GM23248 (cell line): ENCODE results near the gene FOXJ2. TPM values are rescaled to one million over a fixed set of nuclear protein-coding genes. Genes with fewer than 3 reads are reported as not detected.
"Not testable (repeated sequence)": the region's sequence is repeated elsewhere in the genome, so short reads cannot be mapped to it uniquely, and the experiment has no call there.

Experiments
- DNase-seq: peaks from one replicate; pipeline ENCODE4 v3.0.0-alpha.2; 2015
- H2AFZ ChIP-seq: fragments of 200-600 bp; sonication (generic); 2 replicates; pipeline ENCODE4 v1.6.1; 2016; ENCODE audit warnings: antibody characterized with exemption
- H3F3A ChIP-seq: fragments of 200-600 bp; sonication (generic); 2 replicates; pipeline ENCODE4 v1.6.1; 2016; ENCODE audit warnings: mild to moderate bottlenecking, antibody characterized with exemption, mixed run types; ENCODE audit not compliant: insufficient read depth
- H3K27ac ChIP-seq: fragments of 200-600 bp; sonication (generic); 2 replicates; pipeline ENCODE4 v1.5.1; 2016; ENCODE audit warnings: mild to moderate bottlenecking
- H3K27me3 ChIP-seq: fragments of 200-600 bp; sonication (generic); replicated peaks from 2 replicates; pipeline ENCODE4 v1.6.1; 2016; ENCODE audit warnings: mild to moderate bottlenecking; ENCODE audit not compliant: insufficient read depth
- H3K36me3 ChIP-seq: fragments of 200-600 bp; sonication (generic); 2 replicates; pipeline ENCODE4 v1.6.1; 2016; ENCODE audit warnings: low read depth, mild to moderate bottlenecking
- H3K4me1 ChIP-seq: fragments of 200-600 bp; sonication (generic); 2 replicates; pipeline ENCODE4 v1.6.1; 2016; ENCODE audit warnings: mild to moderate bottlenecking; ENCODE audit not compliant: insufficient read depth
- H3K4me2 ChIP-seq: fragments of 200-600 bp; sonication (generic); one replicate; pipeline ENCODE4 v1.6.1; 2016; ENCODE audit warnings: mild to moderate bottlenecking; ENCODE audit not compliant: unreplicated experiment
- H3K4me3 ChIP-seq: fragments of 200-600 bp; sonication (generic); 2 replicates; pipeline ENCODE4 v1.5.1; 2016; ENCODE audit warnings: mild to moderate bottlenecking
- H3K79me2 ChIP-seq: fragments of 200-600 bp; sonication (generic); 2 replicates; pipeline ENCODE4 v1.6.1; 2016; ENCODE audit warnings: mild to moderate bottlenecking; ENCODE audit not compliant: insufficient read depth
- H3K9ac ChIP-seq: fragments of 200-600 bp; sonication (generic); 2 replicates; pipeline ENCODE4 v1.6.1; 2016; ENCODE audit warnings: mild to moderate bottlenecking
- H3K9me2 ChIP-seq: fragments of 200-600 bp; sonication (generic); 2 replicates; pipeline ENCODE4 v1.6.1; 2016; ENCODE audit warnings: mixed run types, mild to moderate bottlenecking, moderate library complexity; ENCODE audit not compliant: insufficient read depth
- H3K9me3 ChIP-seq: fragments of 200-600 bp; sonication (generic); one replicate; pipeline ENCODE4 v1.6.1; 2017; ENCODE audit warnings: low read depth
- H4K20me1 ChIP-seq: fragments of 200-600 bp; sonication (generic); 2 replicates; pipeline ENCODE4 v1.6.0; 2016; ENCODE audit not compliant: insufficient read depth
- EZH2 ChIP-seq: fragments of 200-600 bp; sonication (generic); IDR thresholded peaks from 2 replicates; pipeline ENCODE4 v1.6.1; 2018; ENCODE audit warnings: antibody characterized with exemption, mild to moderate bottlenecking; ENCODE audit not compliant: insufficient read depth, poor library complexity, severe bottlenecking
- EZH2phosphoT487 ChIP-seq: fragments of 200-600 bp; sonication (generic); IDR thresholded peaks from 2 replicates; pipeline ENCODE4 v1.6.1; 2018; ENCODE audit warnings: antibody characterized with exemption, moderate library complexity, mild to moderate bottlenecking, low read depth; ENCODE audit not compliant: insufficient read depth
- WGBS, 2 experiments: methylation state at CpG; one replicate each; pipeline ENCODE4 v1.1.6; 2015 to 2017; ENCODE audit warnings: low lambda C conversion rate in 2 of 2, low coverage in 1 of 2; ENCODE audit errors: missing lambda C conversion rate in 2 of 2; 5-methylcytosine and 5-hydroxymethylcytosine counted together
- in situ Hi-C: fragments of 300-500 bp; cut with MboI; formaldehyde crosslinking; loops from 2 replicates; pipeline ENCODE4 v1.15.0; 2020
- polyA plus RNA-seq: library from polyadenylated mRNA; unstranded; fragments of >200 nt; fragmentation: Nextera tagmentation; extraction: Ambion mirVana; gene quantifications from 2 replicates; pipeline ENCODE4 v1.2.1, GENCODE V29; 2016
- total RNA-seq: library from RNA; depleted of rRNA; stranded (reverse); fragments of >200 nt; shearing (Covaris generic); gene quantifications from 2 replicates; pipeline ENCODE4 v1.2.3, GENCODE V29; 2014

FOXJ2 gene
- total and polyA plus RNA-seq, 2 experiments from 2014 or later = 11.0 to 11.6 TPM

DNA sequence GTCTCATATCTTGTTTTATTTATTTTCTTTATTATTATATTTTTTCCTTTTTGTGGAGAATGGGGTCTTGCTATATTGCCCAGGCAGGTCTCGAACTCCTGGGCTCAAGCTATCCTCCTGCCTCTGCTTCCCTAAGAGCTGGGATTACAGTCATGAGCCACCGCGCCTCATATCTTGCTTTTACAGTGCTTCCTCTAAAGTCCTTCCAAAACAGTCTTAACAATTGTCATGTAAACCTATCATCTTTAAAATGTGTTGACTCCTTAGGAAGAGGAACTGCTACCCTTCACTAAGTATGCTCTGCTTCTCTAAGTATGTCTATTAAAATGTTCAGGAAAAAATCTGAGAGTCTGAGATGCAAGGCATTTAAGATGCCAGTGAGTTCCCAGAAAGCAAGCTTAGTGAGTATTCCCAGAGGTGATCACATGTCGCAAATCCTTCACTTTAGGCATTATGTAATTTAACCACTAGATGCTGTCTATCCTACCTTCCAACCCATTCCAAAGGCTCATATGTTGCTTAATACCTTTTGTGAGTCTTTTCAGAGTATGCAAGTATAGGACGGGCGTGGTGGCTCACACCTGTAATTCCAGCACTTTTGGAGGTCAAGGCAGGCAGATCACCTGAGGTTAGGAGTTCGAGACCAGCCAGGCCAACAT lies 19.7 kb upstream of the FOXJ2 start:
- 75 to 79% methylated on average over 7 of the region's 7 CpGs for WGBS, 2 experiments
- no peaks in the 10 kb centered on the region for H4K20me1 ChIP-seq
- in situ Hi-C loops = no loop called here

DNA sequence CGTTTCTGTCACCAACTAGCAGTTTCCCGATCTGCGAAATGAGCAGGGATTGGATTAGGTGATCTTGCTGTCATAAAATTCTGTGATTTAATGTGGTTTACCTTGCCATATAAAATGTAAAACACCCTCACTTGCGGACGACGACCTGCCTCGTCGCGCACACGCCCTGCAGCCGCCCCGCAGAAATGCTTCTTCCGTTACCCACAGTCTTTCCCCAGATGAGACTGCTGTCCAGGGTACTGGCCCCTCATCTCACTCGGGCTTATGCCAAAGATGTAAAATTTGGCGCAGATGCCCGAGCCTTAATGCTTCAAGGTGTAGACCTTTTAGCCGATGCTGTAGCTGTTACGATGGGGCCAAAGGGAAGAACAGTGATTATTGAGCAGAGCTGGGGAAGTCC lies 17.7 kb upstream of the FOXJ2 start:
- in situ Hi-C loops = no loop called here
- Histone ChIP-seq H3K4me2 (no peak overlapping the region), H3K27ac (no peak overlapping the region), H3K36me3 (no peaks in the 10 kb centered on the region), H3K4me3 (no peak overlapping the region), H4K20me1 (no peaks in the 10 kb centered on the region), H3K9me3 (no peaks in the 10 kb centered on the region), H3F3A (no peaks in the 10 kb centered on the region), H3K9ac (no peak overlapping the region), H3K79me2 (no peaks in the 10 kb centered on the region), H2AFZ (no peak overlapping the region), H3K27me3 (peaks cover 32% of the 10 kb centered on the region), H3K9me2 (no peaks in the 10 kb centered on the region), H3K4me1 (no peaks in the 10 kb centered on the region)
- 29 to 35% methylated on average over 18 of the region's 18 CpGs for WGBS, 2 experiments
- TF ChIP-seq EZH2 = no peak
- no peak for TF ChIP-seq EZH2phosphoT487
- DNase-seq = peak; percentile 36

More for the DNA sequence above, 19.7 kb upstream of the FOXJ2 start:
- no peak for DNase-seq
- TF ChIP-seq EZH2 (no peak), EZH2phosphoT487 (no peak)
- H3F3A ChIP-seq = no peaks in the 10 kb centered on the region
- H3K9me3 ChIP-seq = no peaks in the 10 kb centered on the region
- no peaks in the 10 kb centered on the region for H3K9me2 ChIP-seq
- H3K36me3 ChIP-seq = no peaks in the 10 kb centered on the region
- no peak overlapping the region for H3K9ac ChIP-seq
- H2AFZ ChIP-seq = no peak overlapping the region
- no peak overlapping the region for H3K4me2 ChIP-seq
- no peak overlapping the region for H3K27ac ChIP-seq
- H3K79me2 ChIP-seq = no peaks in the 10 kb centered on the region
- H3K27me3 ChIP-seq = peaks cover 16% of the 10 kb centered on the region
- H3K4me3 ChIP-seq = no peak overlapping the region
- H3K4me1 ChIP-seq = no peaks in the 10 kb centered on the region

DNA sequence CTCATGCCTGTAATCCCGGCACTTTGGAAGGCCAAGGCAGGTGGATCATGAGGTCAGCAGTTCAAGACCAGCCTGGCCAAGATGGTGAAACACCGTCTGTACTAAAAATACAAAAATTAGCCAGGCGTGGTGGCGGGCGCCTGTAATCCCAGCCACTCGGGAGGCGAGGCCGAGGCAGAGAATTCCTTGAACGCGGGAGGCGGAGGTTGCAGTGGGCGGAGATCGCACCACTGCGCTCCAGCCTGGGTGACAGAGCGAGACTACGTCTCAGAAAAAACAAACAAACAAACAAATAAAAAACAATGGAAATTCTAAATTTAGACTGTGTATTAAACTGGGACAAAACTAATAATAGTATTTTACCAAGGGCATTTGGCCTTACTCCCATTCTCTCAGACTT lies 14.3 kb upstream of the FOXJ2 start:
- H3K9me3 ChIP-seq, DNase-seq, H3K9me2 ChIP-seq, H3K36me3 ChIP-seq, H3K27ac ChIP-seq, H3K79me2 ChIP-seq, H3K9ac ChIP-seq, H3K4me1 ChIP-seq, H4K20me1 ChIP-seq, in situ Hi-C loops, H3F3A ChIP-seq: not testable (repeated sequence)
- WGBS, 2 experiments = 25 to 27% methylated on average over 16 of the region's 16 CpGs
- Histone ChIP-seq H3K27me3 (peaks cover 32% of the 10 kb centered on the region), H2AFZ (peak overlapping the region; percentile 54; the same call in 1 of the 2 replicates), H3K4me2 (peak overlapping the region; percentile 56), H3K4me3 (peak overlapping the region; percentile 52)

DNA sequence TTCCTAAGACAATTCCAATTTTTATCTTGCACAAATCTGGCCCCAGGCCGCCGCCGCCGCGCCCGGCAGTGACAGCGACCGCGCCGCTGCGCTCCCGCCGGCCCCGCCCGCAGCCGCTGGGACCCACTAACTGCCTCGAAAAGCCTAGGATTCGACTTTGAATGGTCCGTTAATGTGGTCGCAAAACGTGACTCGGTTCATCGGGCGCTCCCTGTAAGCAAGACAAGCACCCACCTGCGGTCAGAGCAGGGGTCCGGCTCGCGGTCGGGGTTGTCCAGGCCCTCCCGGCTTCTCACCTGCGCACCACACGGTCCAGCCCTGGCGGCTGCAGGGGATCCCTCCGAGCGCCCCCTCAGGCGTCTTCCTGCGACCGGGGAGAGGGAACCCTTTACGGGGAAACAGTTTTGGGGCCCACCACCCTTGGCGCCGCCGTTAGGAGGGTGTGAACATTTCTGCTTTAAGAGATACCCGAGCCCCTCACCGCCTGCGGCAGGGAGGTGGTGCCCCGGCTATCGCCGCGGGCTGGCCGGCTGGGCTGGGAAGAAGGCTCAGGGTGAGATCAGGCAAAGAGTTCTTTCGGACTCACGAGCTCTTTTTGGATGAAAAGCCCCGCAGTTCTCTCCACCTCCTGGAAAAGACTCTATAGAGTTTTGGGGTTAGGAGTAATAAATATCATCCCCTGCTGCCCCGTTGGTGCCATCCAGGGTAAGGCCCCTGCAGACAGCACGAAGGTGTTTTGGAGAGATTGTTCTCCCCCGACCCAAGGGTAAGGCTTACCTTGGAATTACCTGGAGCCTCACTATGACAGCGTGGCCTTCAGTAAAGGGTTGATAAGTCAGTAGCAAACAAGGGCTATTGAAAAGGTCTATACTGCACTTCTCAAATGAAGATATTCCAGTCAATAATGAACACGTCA lies 13.6 kb upstream of the FOXJ2 start:
- peak overlapping the region; percentile 52 for H3K4me3 ChIP-seq
- peaks cover 32% of the 10 kb centered on the region for H3K27me3 ChIP-seq
- peak overlapping the region; percentile 56 for H3K4me2 ChIP-seq
- no peaks in the 10 kb centered on the region for H4K20me1 ChIP-seq
- in situ Hi-C loops = no loop called here
- DNase-seq = no peak
- H3K4me1 ChIP-seq = no peaks in the 10 kb centered on the region
- H3K9me2 ChIP-seq = no peaks in the 10 kb centered on the region
- H2AFZ ChIP-seq = peak overlapping the region; percentile 54
- TF ChIP-seq EZH2phosphoT487 = no peak
- TF ChIP-seq EZH2 = peak; percentile 83
- no peak overlapping the region for H3K27ac ChIP-seq
- no peaks in the 10 kb centered on the region for H3F3A ChIP-seq
- H3K79me2 ChIP-seq = no peaks in the 10 kb centered on the region
- H3K9me3 ChIP-seq = no peaks in the 10 kb centered on the region
- no peaks in the 10 kb centered on the region for H3K36me3 ChIP-seq
- WGBS, 2 experiments = 6 to 7% methylated on average over 58 of the region's 58 CpGs
- no peak overlapping the region for H3K9ac ChIP-seq
